HG03139 (cell line): ENCODE data around the gene ARHGAP26.
"Not testable (repeated sequence)": the region's sequence is repeated elsewhere in the genome, so short reads cannot be mapped to it uniquely, and the experiment has no call there.

Experiments used
- ATAC-seq: cut with Tn5 transposase; IDR thresholded peaks from one replicate; pipeline ENCODE4 v1.9.1; 2021; ENCODE audit not compliant: unreplicated experiment

ARHGAP26 gene

DNA sequence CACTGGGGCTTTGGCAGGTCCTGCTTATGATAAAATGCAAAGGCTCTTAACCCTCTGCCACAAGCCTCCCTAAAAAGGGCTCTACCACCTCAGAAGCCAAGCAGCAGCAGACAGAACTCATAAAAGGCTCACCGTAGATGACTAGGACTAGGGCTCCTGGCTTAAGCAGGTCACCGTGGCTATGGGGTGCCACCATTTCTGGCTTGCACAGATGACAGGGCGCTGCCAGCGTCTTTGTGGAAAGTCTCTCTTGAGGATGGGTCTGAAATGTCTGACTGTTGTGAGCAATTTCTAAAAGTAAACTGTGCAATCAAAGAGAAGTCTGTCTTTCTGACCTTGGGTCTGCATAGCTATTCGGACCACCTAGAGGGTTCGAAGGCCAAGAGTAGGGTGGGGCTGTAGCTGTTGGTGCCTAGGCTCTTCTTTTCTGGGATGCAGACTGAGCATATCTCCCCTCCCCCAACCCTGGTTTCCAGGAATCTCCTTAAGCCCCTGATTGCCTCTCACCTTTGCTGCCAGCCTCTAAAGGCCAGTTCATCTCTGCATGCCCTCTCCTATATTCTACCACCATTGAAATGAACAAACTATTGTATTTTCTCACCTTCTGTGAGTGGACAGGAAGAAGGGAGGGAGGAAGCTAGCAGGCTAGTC is 307.4 kb downstream of the ARHGAP26 start:
- no peak for ATAC-seq

- ATAC-seq, result no peak
Measured at GRCh38 chr5:143078313-143078712, 308.1 kb downstream of the ARHGAP26 start.

DNA sequence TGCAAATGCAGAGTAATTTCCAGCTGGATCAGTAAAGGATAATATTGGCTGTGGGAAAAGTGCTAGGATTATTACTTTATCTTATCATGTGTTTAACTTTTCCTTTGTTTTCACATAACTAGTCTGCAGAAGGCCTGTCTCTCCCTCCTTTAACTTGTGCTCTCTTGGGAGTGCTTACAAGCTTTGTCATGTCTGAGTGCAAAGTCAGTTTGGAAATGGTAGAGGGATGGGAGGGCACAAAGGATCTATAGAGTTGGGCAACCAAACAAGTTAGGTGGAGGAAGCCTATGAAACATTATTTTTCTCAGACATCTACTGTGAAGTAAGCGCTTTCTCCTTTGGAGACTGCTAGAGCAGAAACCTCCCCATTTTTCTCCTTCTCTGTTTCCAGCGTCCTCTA is 308.8 kb downstream of the ARHGAP26 start:
- no peak for ATAC-seq

DNA sequence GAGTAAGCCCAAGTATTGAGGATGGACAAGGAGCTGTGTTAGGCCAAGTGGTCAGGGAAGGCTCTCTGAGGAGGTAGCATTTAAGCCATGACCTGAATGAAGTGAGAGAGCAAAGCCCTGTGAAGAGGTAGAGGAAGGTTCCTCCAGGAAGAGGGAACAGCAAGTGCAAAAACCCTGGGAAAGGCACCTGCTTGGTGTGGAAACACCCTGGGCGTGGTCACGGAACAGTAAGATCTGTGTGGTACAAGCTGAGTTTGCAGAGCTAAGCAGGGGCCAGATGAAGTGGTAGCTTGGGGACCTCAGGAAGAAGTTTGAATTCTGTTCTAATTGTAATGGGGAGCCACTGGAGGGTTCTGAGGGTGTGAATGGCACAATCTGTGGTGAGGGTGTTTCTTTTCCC is 310.2 kb downstream of the ARHGAP26 start:
- no peak for ATAC-seq

- ATAC-seq, result no peak
Measured at GRCh38 chr5:143080982-143081381, 310.8 kb downstream of the ARHGAP26 start.

DNA sequence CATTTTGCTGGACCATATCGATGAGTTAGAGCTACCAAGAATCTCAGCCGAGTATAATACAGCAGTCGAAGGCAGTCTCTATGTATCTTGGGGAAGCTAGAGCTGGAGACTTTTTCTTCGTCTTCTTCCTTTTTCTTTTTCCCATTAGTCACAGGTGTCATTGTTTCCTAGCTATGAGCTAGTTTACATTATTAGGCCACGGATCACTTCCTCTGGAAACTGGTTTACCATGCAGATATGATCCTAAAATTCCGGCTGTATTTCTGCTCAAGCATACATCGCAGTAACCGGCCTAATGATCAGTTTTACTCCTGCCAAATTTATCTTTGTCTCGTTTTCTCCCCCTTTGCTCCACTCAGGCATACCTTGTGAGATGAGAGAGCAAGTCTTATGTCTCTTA is 312.8 kb downstream of the ARHGAP26 start:
- ATAC-seq, result no peak

DNA sequence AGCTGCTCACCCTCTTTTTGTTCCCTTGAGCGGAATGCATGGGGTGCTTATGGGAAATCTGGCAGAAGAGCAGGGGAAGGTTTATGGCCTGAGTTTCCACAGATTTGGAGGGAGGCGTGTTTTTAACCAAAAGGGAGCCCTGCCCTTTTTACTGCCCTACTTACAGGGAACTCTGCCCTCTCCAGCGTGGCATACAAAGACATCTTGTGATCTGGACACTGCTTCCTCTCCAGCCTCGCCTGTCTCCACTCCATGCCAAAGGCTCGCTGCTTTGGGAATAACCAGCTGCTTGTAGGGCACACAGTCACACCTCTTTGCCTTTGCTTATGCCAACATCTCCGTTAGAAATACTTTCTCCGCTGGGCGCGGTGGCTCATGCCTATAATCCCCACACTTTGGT is 314.2 kb downstream of the ARHGAP26 start:
- ATAC-seq, result no peak

- no peak for ATAC-seq
Measured at GRCh38 chr5:143085319-143085917, 315.2 kb downstream of the ARHGAP26 start.

GRCh38 chr5:143086546-143086907 is 316.4 kb downstream of the ARHGAP26 start:
- ATAC-seq, result no peak

DNA sequence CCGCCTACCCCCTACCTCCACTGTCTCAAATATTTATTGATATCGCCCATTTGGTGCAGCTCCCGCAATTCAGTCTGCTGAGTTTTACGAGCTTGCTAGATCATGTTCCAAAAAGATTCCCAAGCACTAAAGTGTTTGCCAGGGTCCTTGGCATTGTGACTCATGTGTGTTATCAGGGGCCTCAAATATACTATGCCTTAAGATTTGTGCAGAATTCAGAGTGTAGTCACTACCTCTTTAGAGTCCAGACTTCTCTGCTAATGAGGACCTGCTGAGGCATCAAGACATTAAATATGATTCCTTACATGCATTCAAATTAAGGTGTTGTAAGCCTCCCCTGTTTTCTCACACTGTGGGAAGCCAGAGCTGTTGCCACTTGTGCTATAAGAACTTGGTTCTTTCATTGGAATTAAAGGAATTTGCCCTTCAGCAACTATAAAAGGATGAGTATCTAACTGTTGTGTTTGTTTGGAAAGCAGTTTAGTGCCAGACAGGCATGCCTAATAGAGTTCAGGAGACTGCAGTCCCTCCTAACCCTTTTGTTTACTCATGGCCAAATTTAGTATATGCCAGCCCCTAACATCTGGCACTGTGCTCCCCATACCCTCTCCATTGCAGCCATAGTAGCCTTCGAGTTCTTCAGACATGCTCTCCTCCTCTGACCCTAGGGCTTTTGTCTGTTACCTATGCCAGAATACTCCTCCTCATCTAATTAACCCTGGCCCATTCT is 316.9 kb downstream of the ARHGAP26 start:
- ATAC-seq, result no peak

- not testable (repeated sequence) for ATAC-seq
Measured at GRCh38 chr5:143088702-143089101, 318.5 kb downstream of the ARHGAP26 start.

DNA sequence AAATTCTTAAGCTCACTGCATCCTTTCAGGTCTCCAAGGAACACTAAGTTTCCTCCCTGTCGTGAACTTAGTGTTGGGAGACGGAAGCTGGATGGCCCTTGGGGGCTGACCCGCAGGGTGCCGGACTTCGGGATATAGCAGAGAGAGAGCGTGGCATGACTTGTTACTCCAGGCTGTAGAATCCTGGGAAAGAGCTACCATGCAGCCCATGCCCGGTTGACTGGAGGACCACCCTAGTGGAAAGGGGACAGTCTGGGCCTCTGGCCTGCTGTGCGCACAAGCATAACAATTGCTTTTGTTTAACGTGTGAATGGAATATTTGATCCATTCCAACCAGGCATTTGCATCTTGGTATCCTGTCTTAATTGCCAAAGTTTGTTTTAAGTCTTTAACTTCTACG is 319.9 kb downstream of the ARHGAP26 start:
- not testable (repeated sequence) for ATAC-seq

GRCh38 chr5:143092711-143093451 is 322.7 kb downstream of the ARHGAP26 start:
- not testable (repeated sequence) for ATAC-seq

- no peak for ATAC-seq
Measured at GRCh38 chr5:143093452-143094086, 323.4 kb downstream of the ARHGAP26 start.

GRCh38 chr5:143094087-143094521 is 323.9 kb downstream of the ARHGAP26 start:
- no peak for ATAC-seq

GRCh38 chr5:143094608-143095007 is 324.4 kb downstream of the ARHGAP26 start:
- ATAC-seq, result not testable (repeated sequence)

DNA sequence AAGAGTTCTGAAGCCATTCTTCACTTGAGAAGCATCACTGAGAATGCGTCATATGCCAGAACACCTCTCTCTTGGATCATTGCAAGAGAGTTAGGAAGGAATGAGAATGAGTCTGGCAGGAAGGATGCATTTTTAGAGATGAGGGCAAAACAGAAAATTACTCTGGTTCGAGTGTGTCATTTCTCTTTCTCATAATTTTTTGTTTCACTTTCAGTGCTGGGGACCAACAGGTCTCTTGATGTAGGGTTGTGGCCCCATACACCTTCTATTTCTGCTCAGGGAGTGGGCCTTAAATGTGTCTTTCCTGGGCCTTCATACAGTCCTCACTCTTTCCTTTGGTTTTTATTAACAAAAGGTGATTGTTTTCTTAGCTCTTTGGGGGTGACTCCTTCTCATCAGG is 330.9 kb downstream of the ARHGAP26 start:
- peak; percentile 60 for ATAC-seq

- no peak for ATAC-seq
Measured at GRCh38 chr5:143101725-143102386, 331.7 kb downstream of the ARHGAP26 start.

DNA sequence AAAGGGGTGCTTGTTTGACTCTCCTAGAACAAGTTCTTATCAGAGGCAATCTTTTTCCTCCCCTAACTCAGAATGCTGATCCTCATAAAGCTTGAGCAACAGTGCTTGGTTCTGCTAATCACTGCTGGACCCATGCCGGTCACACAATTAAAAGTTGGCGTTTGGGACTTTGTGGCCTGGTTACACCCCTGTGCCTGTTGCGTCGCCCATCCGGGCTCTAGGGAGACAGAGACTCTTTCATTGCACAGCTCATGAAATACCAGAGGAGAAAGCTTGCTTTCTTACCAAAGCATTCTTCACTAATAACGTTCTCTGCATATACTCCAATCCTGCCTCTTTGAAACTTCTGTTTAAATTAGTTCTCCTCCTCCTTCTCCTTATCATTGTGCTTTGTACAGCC is 332.2 kb downstream of the ARHGAP26 start:
- no peak for ATAC-seq

DNA sequence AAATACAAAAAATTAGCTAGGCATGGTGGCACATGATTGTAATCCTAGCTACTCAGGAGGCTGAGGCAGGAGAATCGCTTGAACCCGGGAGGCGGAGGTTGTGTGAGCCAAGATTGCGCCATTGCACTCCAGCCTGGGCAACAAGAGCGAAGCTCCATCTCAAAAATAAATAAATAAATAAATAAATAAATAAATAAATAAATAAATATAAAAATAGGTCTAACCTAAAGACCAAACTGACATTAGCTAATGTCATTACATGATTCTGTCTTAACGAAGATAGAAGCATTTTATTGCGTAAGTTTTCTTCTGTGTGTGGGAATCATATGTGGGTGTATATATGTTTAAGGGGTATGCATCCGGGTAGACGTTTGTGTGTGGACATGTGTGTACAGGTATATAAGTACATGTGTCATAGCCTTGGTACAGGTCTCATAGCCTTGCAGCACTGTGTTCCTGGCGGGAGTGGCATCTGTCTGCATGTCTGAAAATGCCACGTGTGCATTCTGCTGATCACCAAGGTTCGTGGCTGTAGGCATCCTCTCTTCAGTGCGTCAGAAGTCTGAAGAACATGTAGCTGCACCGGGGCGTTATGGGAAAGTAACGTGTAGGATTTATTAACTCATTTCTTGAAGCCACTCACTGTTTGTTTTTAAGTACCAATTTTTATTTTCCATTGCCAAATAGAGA is 335.2 kb downstream of the ARHGAP26 start:
- no peak for ATAC-seq
